HUES6 (cell line): ENCODE results near the gene ENTREP1.

Source experiments
- H3K27ac ChIP-seq: 2 replicates; pipeline ENCODE4 v1.7.0; 2013; ENCODE audit warnings: low read depth, mild to moderate bottlenecking, low read length, inconsistent platforms
- H3K27me3 ChIP-seq: 2 replicates; pipeline ENCODE4 v1.6.1; 2013; ENCODE audit warnings: low read length; ENCODE audit not compliant: control insufficient read depth, insufficient read depth
- H3K36me3 ChIP-seq: 2 replicates; pipeline ENCODE4 v1.6.1; 2013; ENCODE audit warnings: low read length; ENCODE audit not compliant: control insufficient read depth, insufficient read depth
- H3K4me1 ChIP-seq: 2 replicates; pipeline ENCODE4 v1.6.1; 2013; ENCODE audit warnings: low read length; ENCODE audit not compliant: control insufficient read depth, insufficient read depth
- H3K4me3 ChIP-seq: 2 replicates; pipeline ENCODE4 v1.5.1; 2013; ENCODE audit warnings: low read depth, low read length
- H3K9ac ChIP-seq: one replicate; pipeline ENCODE4 v1.6.1; 2013; ENCODE audit warnings: mild to moderate bottlenecking, low read length
- H3K9me3 ChIP-seq: 2 replicates; pipeline ENCODE4 v1.6.1; 2013; ENCODE audit warnings: low read depth, low read length; ENCODE audit not compliant: control insufficient read depth, insufficient read depth

ENTREP1 gene

GRCh38 chr9:69371001-69371400, 46.0 kb downstream of the ENTREP1 start:
- Histone ChIP-seq H3K4me1 (peaks cover 6% of the 10 kb centered on the region), H3K27me3 (no peaks in the 10 kb centered on the region), H3K9me3 (peaks cover 3% of the 10 kb centered on the region; the same call in 1 of the 2 replicates), H3K36me3 (peaks cover 5% of the 10 kb centered on the region; the same call in 1 of the 2 replicates), H3K27ac (no peak overlapping the region), H3K4me3 (no peak overlapping the region), H3K9ac (no peak overlapping the region)

- Histone ChIP-seq H3K4me1 (peaks cover 9% of the 10 kb centered on the region; the same call in 1 of the 2 replicates), H3K9ac (no peak overlapping the region), H3K9me3 (no peaks in the 10 kb centered on the region), H3K27ac (no peak overlapping the region), H3K27me3 (no peaks in the 10 kb centered on the region), H3K36me3 (peaks cover 10% of the 10 kb centered on the region), H3K4me3 (no peak overlapping the region)
Observed at GRCh38 chr9:69376651-69377050, 51.6 kb downstream of the ENTREP1 start.

GRCh38 chr9:69377291-69377690, 52.3 kb downstream of the ENTREP1 start:
- H3K9me3 ChIP-seq = no peaks in the 10 kb centered on the region
- H3K27me3 ChIP-seq = no peaks in the 10 kb centered on the region
- peaks cover 9% of the 10 kb centered on the region; the same call in 1 of the 2 replicates for H3K4me1 ChIP-seq
- no peak overlapping the region for H3K27ac ChIP-seq
- peaks cover 7% of the 10 kb centered on the region for H3K36me3 ChIP-seq
- H3K9ac ChIP-seq = no peak overlapping the region
- H3K4me3 ChIP-seq = no peak overlapping the region

GRCh38 chr9:69377981-69378380, 53.0 kb downstream of the ENTREP1 start:
- Histone ChIP-seq H3K4me1 (peaks cover 9% of the 10 kb centered on the region; the same call in 1 of the 2 replicates), H3K4me3 (no peak overlapping the region), H3K27me3 (no peaks in the 10 kb centered on the region), H3K9me3 (no peaks in the 10 kb centered on the region), H3K27ac (no peak overlapping the region), H3K9ac (no peak overlapping the region), H3K36me3 (peaks cover 5% of the 10 kb centered on the region)

- Histone ChIP-seq H3K9ac (no peak overlapping the region), H3K27ac (no peak overlapping the region), H3K4me3 (no peak overlapping the region), H3K36me3 (peaks cover 12% of the 10 kb centered on the region), H3K27me3 (no peaks in the 10 kb centered on the region), H3K4me1 (peaks cover 9% of the 10 kb centered on the region; the same call in 1 of the 2 replicates), H3K9me3 (no peaks in the 10 kb centered on the region)
Observed at GRCh38 chr9:69379270-69379982, 54.4 kb downstream of the ENTREP1 start.

- H3K9me3 ChIP-seq = no peaks in the 10 kb centered on the region
- H3K4me1 ChIP-seq = peaks cover 10% of the 10 kb centered on the region; the same call in 1 of the 2 replicates
- no peak overlapping the region for H3K27ac ChIP-seq
- H3K36me3 ChIP-seq = peaks cover 12% of the 10 kb centered on the region
- H3K27me3 ChIP-seq = no peaks in the 10 kb centered on the region
- H3K4me3 ChIP-seq = no peak overlapping the region
- H3K9ac ChIP-seq = no peak overlapping the region
Observed at GRCh38 chr9:69380301-69380700, 55.3 kb downstream of the ENTREP1 start.

GRCh38 chr9:69380811-69381210, 55.8 kb downstream of the ENTREP1 start:
- Histone ChIP-seq H3K4me1 (peaks cover 12% of the 10 kb centered on the region), H3K9me3 (no peaks in the 10 kb centered on the region), H3K4me3 (no peak overlapping the region), H3K27me3 (no peaks in the 10 kb centered on the region), H3K27ac (no peak overlapping the region), H3K36me3 (peaks cover 13% of the 10 kb centered on the region; the same call in 1 of the 2 replicates), H3K9ac (no peak overlapping the region)

GRCh38 chr9:69382135-69382534, 57.1 kb downstream of the ENTREP1 start:
- Histone ChIP-seq H3K9ac (no peak overlapping the region), H3K36me3 (peaks cover 23% of the 10 kb centered on the region), H3K9me3 (no peaks in the 10 kb centered on the region), H3K4me3 (no peak overlapping the region), H3K4me1 (peaks cover 15% of the 10 kb centered on the region), H3K27me3 (no peaks in the 10 kb centered on the region), H3K27ac (no peak overlapping the region)

- Histone ChIP-seq H3K9ac (no peak overlapping the region), H3K36me3 (peaks cover 29% of the 10 kb centered on the region), H3K4me1 (peaks cover 7% of the 10 kb centered on the region), H3K27me3 (no peaks in the 10 kb centered on the region), H3K9me3 (no peaks in the 10 kb centered on the region), H3K4me3 (no peak overlapping the region), H3K27ac (no peak overlapping the region)
Observed at GRCh38 chr9:69385581-69386033, 60.6 kb downstream of the ENTREP1 start.

GRCh38 chr9:69386651-69387050, 61.6 kb downstream of the ENTREP1 start:
- Histone ChIP-seq H3K9ac (no peak overlapping the region), H3K4me3 (no peak overlapping the region), H3K27me3 (no peaks in the 10 kb centered on the region), H3K36me3 (peaks cover 31% of the 10 kb centered on the region), H3K9me3 (no peaks in the 10 kb centered on the region), H3K4me1 (peaks cover 7% of the 10 kb centered on the region), H3K27ac (no peak overlapping the region)

- H3K36me3 ChIP-seq = peaks cover 31% of the 10 kb centered on the region
- no peak overlapping the region for H3K9ac ChIP-seq
- H3K27me3 ChIP-seq = no peaks in the 10 kb centered on the region
- no peaks in the 10 kb centered on the region for H3K9me3 ChIP-seq
- no peak overlapping the region for H3K27ac ChIP-seq
- H3K4me3 ChIP-seq = no peak overlapping the region
- H3K4me1 ChIP-seq = peaks cover 7% of the 10 kb centered on the region
Observed at GRCh38 chr9:69388596-69388995, 63.6 kb downstream of the ENTREP1 start.
